Measurements from ENCODE around the gene BRS3.

Gene BRS3

GRCh38 chrX:136534131-136534530, 46.4 kb downstream of the BRS3 start:
- no peak for DNase-seq (ENCODE audit: low read depth)
- no peak overlapping the region for H3K4me3 ChIP-seq (ENCODE audit: control insufficient read depth, low read depth, low read length)
- no peak for TF ChIP-seq CTCF (conservative IDR thresholded peaks at IDR 0.05; ENCODE audit: control insufficient read depth, insufficient read depth, low read depth, low read length)

- TF ChIP-seq CTCF (conservative IDR thresholded peaks at IDR 0.05; ENCODE audit: control insufficient read depth, insufficient read depth, low read depth, low read length) = no peak
- no peak for DNase-seq (ENCODE audit: low read depth)
- H3K4me3 ChIP-seq (ENCODE audit: control insufficient read depth, low read depth, low read length) = no peak overlapping the region
These were observed 51.1 kb downstream of the BRS3 start for GRCh38 chrX:136538811-136539210.

GRCh38 chrX:136540226-136540625, 52.5 kb downstream of the BRS3 start:
- no peak overlapping the region for H3K4me3 ChIP-seq (ENCODE audit: control insufficient read depth, low read depth, low read length)
- DNase-seq (ENCODE audit: low read depth) = no peak
- no peak for TF ChIP-seq CTCF (conservative IDR thresholded peaks at IDR 0.05; ENCODE audit: control insufficient read depth, insufficient read depth, low read depth, low read length)

- no peak for TF ChIP-seq CTCF (conservative IDR thresholded peaks at IDR 0.05; ENCODE audit: control insufficient read depth, insufficient read depth, low read depth, low read length)
- H3K4me3 ChIP-seq (ENCODE audit: control insufficient read depth, low read depth, low read length) = no peak overlapping the region
- no peak for DNase-seq (ENCODE audit: low read depth)
These were observed 53.5 kb downstream of the BRS3 start for GRCh38 chrX:136541294-136541693.

- H3K4me3 ChIP-seq (ENCODE audit: control insufficient read depth, low read depth, low read length) = no peak overlapping the region
- no peak for TF ChIP-seq CTCF (conservative IDR thresholded peaks at IDR 0.05; ENCODE audit: control insufficient read depth, insufficient read depth, low read depth, low read length)
- no peak for DNase-seq (ENCODE audit: low read depth)
These were observed 54.5 kb downstream of the BRS3 start for GRCh38 chrX:136542281-136542680.

Data from fibroblast of mammary gland (primary cell).